HG02623 (cell line): Measurements from ENCODE around the gene IARS2.
"Not testable (repeated sequence)": the region's sequence is repeated elsewhere in the genome, so short reads cannot be mapped to it uniquely, and the experiment has no call there.

ENCODE experiments used
- ATAC-seq: cut with Tn5 transposase; IDR thresholded peaks from one replicate; pipeline ENCODE4 v1.9.1; 2021; ENCODE audit warnings: moderate library complexity; ENCODE audit not compliant: unreplicated experiment

IARS2 gene

GRCh38 chr1:220164116-220164515 lies 70.2 kb downstream of the IARS2 start:
- no peak for ATAC-seq

GRCh38 chr1:220164517-220164916 lies 70.6 kb downstream of the IARS2 start:
- no peak for ATAC-seq

- ATAC-seq: no peak
These were observed 72.9 kb downstream of the IARS2 start for GRCh38 chr1:220166853-220167252.

GRCh38 chr1:220169887-220170286 lies 76.0 kb downstream of the IARS2 start:
- not testable (repeated sequence) for ATAC-seq

- no peak for ATAC-seq
These were observed 77.0 kb downstream of the IARS2 start for GRCh38 chr1:220170836-220171526.

- ATAC-seq: no peak
These were observed 82.6 kb downstream of the IARS2 start for GRCh38 chr1:220176540-220176939.

GRCh38 chr1:220182111-220182510 lies 88.2 kb downstream of the IARS2 start:
- ATAC-seq: no peak

- ATAC-seq: no peak
These were observed 88.7 kb downstream of the IARS2 start for GRCh38 chr1:220182656-220183055.

- no peak for ATAC-seq
These were observed 90.6 kb downstream of the IARS2 start for GRCh38 chr1:220184506-220184905.

- ATAC-seq: no peak
These were observed 92.8 kb downstream of the IARS2 start for GRCh38 chr1:220186752-220187151.

GRCh38 chr1:220188538-220188937 lies 94.6 kb downstream of the IARS2 start:
- no peak for ATAC-seq

- ATAC-seq: no peak
These were observed 95.9 kb downstream of the IARS2 start for GRCh38 chr1:220189750-220190347.

- no peak for ATAC-seq
These were observed 101.8 kb downstream of the IARS2 start for GRCh38 chr1:220195701-220196100.
